Measurements from ENCODE around the gene TMEM44. TPM values are rescaled to one million over a fixed set of nuclear protein-coding genes. Genes with fewer than 3 reads are reported as not detected.

The TMEM44 gene
- total and polyA plus RNA-seq, 9 of the 15 experiments (the other 6 are each of a cell fraction or from before 2014, with no cell fraction given): 0.53 to 18.1 (median 11.3) TPM

DNA sequence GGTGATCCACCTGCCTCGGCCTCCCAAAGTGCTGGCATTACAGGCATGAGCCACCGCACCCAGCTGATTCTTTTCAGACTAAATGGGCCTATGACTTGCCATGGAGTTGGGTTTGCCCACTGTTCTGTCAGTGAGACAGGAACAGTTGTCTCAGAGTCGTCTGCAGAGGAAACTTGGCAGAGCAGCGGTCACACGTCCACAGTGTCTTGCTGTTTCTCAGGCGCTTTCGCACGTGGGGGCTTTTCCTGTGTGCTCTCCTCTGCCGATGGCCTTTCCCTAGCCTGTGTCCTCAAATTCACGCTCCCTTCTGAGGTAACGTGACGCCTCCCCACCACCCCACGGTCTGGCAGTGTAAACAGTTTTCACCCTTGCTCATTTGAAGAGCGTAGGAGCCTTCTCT, 11.3 kb downstream of the TMEM44 start:
- Histone ChIP-seq H4K20me1 (replicated peaks; ENCODE audit: control insufficient read depth, insufficient read depth, low read length) (peaks cover 5% of the 10 kb centered on the region; the same call in 1 of the 2 replicates), H3K9me3 (replicated peaks; ENCODE audit: control insufficient read depth, insufficient read depth, low read depth, low read length) (peaks cover 3% of the 10 kb centered on the region), H3K27ac (ENCODE audit: extremely low read depth, low read depth, low read length) (no peak overlapping the region), H3K79me2 (ENCODE audit: control insufficient read depth, insufficient read depth, low read length) (no peaks in the 10 kb centered on the region), H2AFZ (ENCODE audit: low read depth, low read length) (no peak overlapping the region), H3K9ac (ENCODE audit: insufficient read depth in 1 of 2, low read depth in 2 of 2, low read length in 2 of 2) (no peak overlapping the region), H3K4me2 (ENCODE audit: insufficient read depth, low read length) (no peak overlapping the region), H3K4me3 (no peak overlapping the region), H3K36me3 (ENCODE audit: control insufficient read depth, insufficient read depth, low read length) (peaks cover 17% of the 10 kb centered on the region; the same call in 2 of the 3 replicates), H3K4me1 (replicated peaks in 1 of 2; ENCODE audit: control insufficient read depth in 2 of 2, insufficient read depth in 2 of 2, low read length in 2 of 2) (peaks cover 11 to 37% of the 10 kb centered on the region in 2 experiments; a peak in 4 of 5 replicates), H3K9me1 (ENCODE audit: control insufficient read depth, insufficient read depth, low read length) (no peaks in the 10 kb centered on the region), H3K27me3 (ENCODE audit: control insufficient read depth in 2 of 2, insufficient read depth in 2 of 2, low read length in 2 of 2) (no peaks in the 10 kb centered on the region)
- WGBS (ENCODE audit: insufficient coverage, low coverage, missing lambda C conversion rate): 91% methylated on average over 14 of the region's 14 CpGs
- in situ Hi-C loops (cut with MboI) (no loop called here), intact Hi-C loops (cut with micrococcal nuclease) (no loop called here)
- ChIA-PET POLR2A (interaction anchor here (0.6 kb wide), 1 partner anchor 949 kb away, joined by 3 read pairs; no protein-coding TSS in a partner anchor), CTCF (ENCODE audit: low intra/inter-chr PET ratio) (interaction anchor here (0.6 kb wide), 1 partner anchor 936 kb away, joined by 3 read pairs; no protein-coding TSS in a partner anchor)
- ATAC-seq (no peak), FAIRE-seq (no peak), DNase-seq (ENCODE audit: extremely low read depth in 1 of 4, low spot score in 3 of 4) (no peak)
- BruUV-seq (replicated peaks): no TSS peak
- TF ChIP-seq, protein P1, sequence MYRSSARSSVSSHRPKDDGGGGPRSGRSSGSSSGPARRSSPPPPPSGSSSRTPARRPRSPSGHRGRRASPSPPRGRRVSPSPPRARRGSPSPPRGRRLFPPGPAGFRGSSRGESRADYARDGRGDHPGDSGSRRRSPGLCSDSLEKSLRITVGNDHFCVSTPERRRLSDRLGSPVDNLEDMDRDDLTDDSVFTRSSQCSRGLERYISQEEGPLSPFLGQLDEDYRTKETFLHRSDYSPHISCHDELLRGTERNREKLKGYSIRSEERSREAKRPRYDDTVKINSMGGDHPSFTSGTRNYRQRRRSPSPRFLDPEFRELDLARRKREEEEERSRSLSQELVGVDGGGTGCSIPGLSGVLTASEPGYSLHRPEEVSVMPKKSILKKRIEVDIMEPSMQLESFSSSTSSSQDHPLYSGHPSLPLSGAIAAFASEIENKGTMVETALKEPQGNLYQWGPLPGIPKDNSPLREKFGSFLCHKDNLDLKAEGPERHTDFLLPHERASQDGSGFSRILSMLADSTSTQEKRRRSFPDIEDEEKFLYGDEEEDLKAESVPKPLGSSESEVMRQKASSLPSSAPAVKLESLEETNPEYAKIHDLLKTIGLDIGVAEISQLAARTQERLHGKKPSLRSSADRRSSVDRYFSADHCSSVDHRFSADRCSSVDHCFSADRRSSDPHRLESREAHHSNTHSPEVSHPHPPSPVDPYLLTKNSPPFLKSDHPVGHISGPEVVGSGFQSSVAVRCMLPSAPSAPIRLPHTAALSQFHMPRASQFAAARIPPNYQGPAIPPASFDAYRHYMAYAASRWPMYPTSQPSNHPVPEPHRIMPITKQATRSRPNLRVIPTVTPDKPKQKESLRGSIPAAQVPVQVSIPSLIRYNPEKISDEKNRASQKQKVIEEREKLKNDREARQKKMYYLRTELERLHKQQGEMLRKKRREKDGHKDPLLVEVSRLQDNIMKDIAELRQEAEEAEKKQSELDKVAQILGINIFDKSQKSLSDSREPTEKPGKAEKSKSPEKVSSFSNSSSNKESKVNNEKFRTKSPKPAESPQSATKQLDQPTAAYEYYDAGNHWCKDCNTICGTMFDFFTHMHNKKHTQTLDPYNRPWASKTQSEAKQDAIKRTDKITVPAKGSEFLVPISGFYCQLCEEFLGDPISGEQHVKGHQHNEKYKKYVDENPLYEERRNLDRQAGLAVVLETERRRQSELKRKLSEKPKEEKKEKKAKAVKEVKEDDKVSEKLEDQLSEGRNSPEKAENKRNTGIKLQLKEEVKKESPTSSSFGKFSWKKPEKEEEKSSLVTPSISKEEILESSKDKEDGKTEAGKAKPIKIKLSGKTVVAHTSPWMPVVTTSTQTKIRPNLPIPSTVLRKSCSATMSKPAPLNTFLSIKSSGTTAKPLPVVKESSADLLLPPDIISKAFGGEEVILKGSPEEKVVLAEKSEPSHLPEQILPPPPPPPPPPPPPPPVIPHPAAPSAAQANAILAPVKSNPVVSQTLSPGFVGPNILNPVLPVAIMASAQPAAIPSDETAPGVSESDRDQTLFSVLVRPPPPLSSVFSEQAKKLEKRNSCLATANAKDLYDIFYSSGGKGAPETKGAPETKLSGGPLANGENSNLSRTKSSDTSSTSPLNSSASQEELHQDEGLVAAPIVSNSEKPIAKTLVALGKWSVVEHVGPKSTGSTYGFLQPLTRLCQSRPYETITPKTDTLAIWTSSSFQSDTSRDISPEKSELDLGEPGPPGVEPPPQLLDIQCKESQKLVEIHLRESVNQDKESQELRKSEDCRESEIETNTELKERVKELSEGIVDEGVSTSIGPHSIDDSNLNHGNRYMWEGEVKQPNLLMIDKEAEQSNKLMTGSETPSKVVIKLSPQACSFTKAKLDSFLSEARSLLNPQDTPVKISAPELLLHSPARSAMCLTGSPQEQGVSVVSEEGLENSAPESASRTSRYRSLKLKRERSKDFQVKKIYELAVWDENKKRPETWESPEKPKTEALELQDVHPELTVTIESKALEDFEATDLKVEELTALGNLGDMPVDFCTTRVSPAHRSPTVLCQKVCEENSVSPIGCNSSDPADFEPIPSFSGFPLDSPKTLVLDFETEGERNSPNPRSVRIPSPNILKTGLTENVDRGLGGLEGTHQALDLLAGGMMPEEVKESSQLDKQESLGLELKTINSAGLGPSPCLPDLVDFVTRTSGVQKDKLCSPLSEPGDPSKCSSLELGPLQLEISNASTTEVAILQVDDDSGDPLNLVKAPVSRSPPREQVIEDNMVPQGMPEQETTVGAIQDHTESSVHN (IDR thresholded peaks at IDR 0.05; ENCODE audit: borderline replicate concordance in 1 of 2, low read depth in 1 of 2): no peak
- TF ChIP-seq ZNF561 (CRISPR knock-in tag; conservative IDR thresholded peaks at IDR 0.05) (no peak), GABPB2 (CRISPR knock-in tag; conservative IDR thresholded peaks at IDR 0.05) (no peak)
